KMS-11 (cell line): ENCODE data around the gene TMOD2.

Experiments used
- H2AFZ ChIP-seq: fragments of 200-600 bp; sonication (generic); 2 replicates; pipeline ENCODE4 v1.6.1; 2016; ENCODE audit warnings: antibody characterized with exemption, mixed run types, low read depth
- H3K27ac ChIP-seq: fragments of 200-600 bp; sonication (generic); 2 replicates; pipeline ENCODE4 v1.6.1; 2016; ENCODE audit warnings: mild to moderate bottlenecking, mixed run types
- H3K27me3 ChIP-seq: fragments of 200-600 bp; sonication (generic); 2 replicates; pipeline ENCODE4 v1.6.1; 2017; ENCODE audit warnings: mild to moderate bottlenecking, low read depth, mixed run types, moderate library complexity; ENCODE audit not compliant: insufficient read depth
- H3K36me3 ChIP-seq: fragments of 200-600 bp; sonication (generic); 2 replicates; pipeline ENCODE4 v1.6.1; 2017; ENCODE audit warnings: mild to moderate bottlenecking, mixed run types; ENCODE audit not compliant: insufficient read depth
- H3K4me1 ChIP-seq: fragments of 200-600 bp; sonication (generic); 2 replicates; pipeline ENCODE4 v1.6.1; 2016; ENCODE audit warnings: mild to moderate bottlenecking, low read depth, mixed run types; ENCODE audit not compliant: poor library complexity, severe bottlenecking
- H3K4me2 ChIP-seq: fragments of 200-600 bp; sonication (generic); 2 replicates; pipeline ENCODE4 v1.7.0; 2016; ENCODE audit warnings: mild to moderate bottlenecking, mixed run types
- H3K4me3 ChIP-seq: fragments of 200-600 bp; sonication (generic); IDR thresholded peaks from 2 replicates; pipeline ENCODE4 v1.6.1; 2017; ENCODE audit warnings: low read depth, low read length, mixed read lengths; ENCODE audit not compliant: insufficient read depth
- H3K79me2 ChIP-seq: fragments of 200-600 bp; sonication (generic); 2 replicates; pipeline ENCODE4 v1.6.1; 2016; ENCODE audit warnings: low read depth, mixed run types; ENCODE audit not compliant: insufficient read depth
- H3K9ac ChIP-seq: fragments of 200-600 bp; sonication (generic); 2 replicates; pipeline ENCODE4 v1.6.1; 2016; ENCODE audit warnings: mild to moderate bottlenecking, mixed run types
- H4K20me1 ChIP-seq: fragments of 200-600 bp; sonication (generic); 2 replicates; pipeline ENCODE4 v1.6.1; 2016; ENCODE audit warnings: mild to moderate bottlenecking, mixed run types; ENCODE audit not compliant: insufficient read depth
- CTCF ChIP-seq: fragments of 200-600 bp; sonication (generic); conservative IDR thresholded peaks from 2 replicates; pipeline ENCODE4 v1.6.1; 2017; ENCODE audit warnings: low read depth, mild to moderate bottlenecking, antibody characterized with exemption, low read length, moderate library complexity, mixed read lengths

Gene TMOD2

GRCh38 chr15:51846463-51847230 is 95.2 kb downstream of the TMOD2 start:
- Histone ChIP-seq H3K79me2 (peaks cover 77% of the 10 kb centered on the region; the same call in 1 of the 2 replicates), H3K4me1 (peaks cover 31% of the 10 kb centered on the region), H3K9ac (no peak overlapping the region), H3K4me3 (no peak overlapping the region), H3K27me3 (no peaks in the 10 kb centered on the region), H3K36me3 (no peaks in the 10 kb centered on the region), H3K27ac (no peak overlapping the region), H4K20me1 (peaks cover 4% of the 10 kb centered on the region), H3K4me2 (no peak overlapping the region), H2AFZ (no peak overlapping the region)
- TF ChIP-seq CTCF: no peak

- Histone ChIP-seq H4K20me1 (no peaks in the 10 kb centered on the region; the same call in 1 of the 2 replicates), H2AFZ (no peak overlapping the region), H3K9ac (no peak overlapping the region), H3K4me1 (peaks cover 9% of the 10 kb centered on the region), H3K27ac (no peak overlapping the region), H3K4me2 (no peak overlapping the region), H3K79me2 (peaks cover 63% of the 10 kb centered on the region; the same call in 1 of the 2 replicates), H3K4me3 (no peak overlapping the region), H3K27me3 (no peaks in the 10 kb centered on the region), H3K36me3 (no peaks in the 10 kb centered on the region)
- TF ChIP-seq CTCF: no peak
Measured at GRCh38 chr15:51848811-51849210, 97.4 kb downstream of the TMOD2 start.

- Histone ChIP-seq H3K9ac (no peak overlapping the region), H3K79me2 (peaks cover 53% of the 10 kb centered on the region; the same call in 1 of the 2 replicates), H3K36me3 (no peaks in the 10 kb centered on the region), H4K20me1 (no peaks in the 10 kb centered on the region), H3K4me3 (no peak overlapping the region), H3K27ac (no peak overlapping the region), H3K4me1 (peaks cover 8% of the 10 kb centered on the region), H2AFZ (no peak overlapping the region), H3K4me2 (no peak overlapping the region), H3K27me3 (no peaks in the 10 kb centered on the region)
- no peak for TF ChIP-seq CTCF
Measured at GRCh38 chr15:51849860-51850259, 98.5 kb downstream of the TMOD2 start.

- H3K27ac ChIP-seq: no peak overlapping the region
Measured at GRCh38 chr15:51853998-51854397, 102.6 kb downstream of the TMOD2 start.

More at GRCh38 chr15:51853998-51854397, 102.6 kb downstream of the TMOD2 start:
- Histone ChIP-seq H3K4me2 (no peak overlapping the region), H3K4me3 (no peak overlapping the region), H3K4me1 (no peaks in the 10 kb centered on the region), H3K27me3 (no peaks in the 10 kb centered on the region), H4K20me1 (no peaks in the 10 kb centered on the region), H3K9ac (no peak overlapping the region), H3K79me2 (peaks cover 31% of the 10 kb centered on the region; the same call in 1 of the 2 replicates), H2AFZ (no peak overlapping the region), H3K36me3 (no peaks in the 10 kb centered on the region)
- TF ChIP-seq CTCF: no peak
